ENCODE measurements around the gene IRS1. TPM values are rescaled to one million over a fixed set of nuclear protein-coding genes. Genes with fewer than 3 reads are reported as not detected.

The IRS1 gene
- total and polyA plus RNA-seq, 8 donors, result 3.2 to 12.7 (median 5.5) TPM

- Histone ChIP-seq H3K9me3 (no peaks in the 10 kb centered on the region), H3K27ac (no peak overlapping the region), H3K4me3 (no peak overlapping the region), H3K4me1 (peaks cover 5 to 21% (median 18%) of the 10 kb centered on the region in 3 donors), H3K36me3 (no peaks in the 10 kb centered on the region), H3K27me3 (no peaks in the 10 kb centered on the region)
- 94 to 100% methylated on average over 4 of the region's 4 CpGs for WGBS, 2 donors
- no peak for TF ChIP-seq CTCF (IDR thresholded peaks at IDR 0.05)
- DNase-seq (no peak), FAIRE-seq (no peak), ATAC-seq (no peak)
- intact Hi-C loops (cut with DNase I), result no loop called here
These were observed 46.7 kb downstream of the IRS1 start for GRCh38 chr2:226752887-226753286.

- Histone ChIP-seq H3K27ac (no peak overlapping the region), H3K9me3 (no peaks in the 10 kb centered on the region), H3K36me3 (no peaks in the 10 kb centered on the region), H3K4me1 (peaks cover 0 to 13% (median 8%) of the 10 kb centered on the region in 3 donors), H3K27me3 (no peaks in the 10 kb centered on the region), H3K4me3 (no peak overlapping the region)
- 98 to 99% methylated on average over 3 of the region's 3 CpGs for WGBS, 2 donors
- no peak for FAIRE-seq
- no peak for TF ChIP-seq CTCF (IDR thresholded peaks at IDR 0.05)
- DNase-seq, result no peak
- no peak for ATAC-seq
- intact Hi-C loops (cut with DNase I), result no loop called here
These were observed 52.3 kb downstream of the IRS1 start for GRCh38 chr2:226747288-226747687.

- DNase-seq (no peak), FAIRE-seq (no peak), ATAC-seq (no peak)
- WGBS, 2 donors, result 72 to 97% methylated on average over 1 of the region's 1 CpG
- Histone ChIP-seq H3K4me1 (peaks cover 3 to 18% (median 11%) of the 10 kb centered on the region in 3 donors), H3K36me3 (no peaks in the 10 kb centered on the region), H3K27ac (no peak overlapping the region), H3K9me3 (no peaks in the 10 kb centered on the region), H3K27me3 (no peaks in the 10 kb centered on the region), H3K4me3 (no peak overlapping the region)
- intact Hi-C loops (cut with DNase I), result no loop called here
- no peak for TF ChIP-seq CTCF (IDR thresholded peaks at IDR 0.05)
These were observed 53.3 kb downstream of the IRS1 start for GRCh38 chr2:226746196-226746800.

DNA sequence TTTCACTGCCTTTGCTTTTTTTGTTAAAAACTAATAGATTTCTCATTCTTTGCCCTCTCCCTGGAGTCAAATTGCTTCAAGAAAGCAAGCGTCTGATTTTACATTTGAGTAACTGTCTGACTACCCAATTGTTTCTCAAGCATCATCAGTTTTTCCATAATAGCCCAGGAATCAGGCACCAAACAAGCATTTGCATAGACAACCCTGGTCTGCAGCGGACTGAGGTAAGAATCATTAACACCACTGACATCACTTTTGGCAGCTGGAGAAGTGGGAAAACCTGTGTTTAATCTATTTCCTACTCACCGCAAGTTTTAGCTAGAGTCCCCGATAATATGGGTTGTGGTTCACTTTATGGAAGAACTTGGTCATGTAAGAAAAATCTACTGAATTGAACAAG lies 55.7 kb downstream of the IRS1 start:
- WGBS, 2 donors, result 42 to 56% methylated on average over 4 of the region's 4 CpGs
- H3K36me3 ChIP-seq, result no peaks in the 10 kb centered on the region
- no peaks in the 10 kb centered on the region for H3K27me3 ChIP-seq
- no peak for TF ChIP-seq CTCF (IDR thresholded peaks at IDR 0.05)
- ATAC-seq (peak; percentile 32 to 66 (median 50)), DNase-seq (no peak), FAIRE-seq (no peak)
- no peaks in the 10 kb centered on the region for H3K9me3 ChIP-seq
- intact Hi-C loops (cut with DNase I), result no loop called here
- H3K4me1 ChIP-seq, result peaks cover 9 to 33% (median 17%) of the 10 kb centered on the region in 3 donors
- no peak overlapping the region for H3K4me3 ChIP-seq
- H3K27ac ChIP-seq, result no peak overlapping the region

- DNase-seq (peak in 3 of 6 donors; percentile 40 to 43 (median 42)), FAIRE-seq (no peak), ATAC-seq (peak; percentile 73 to 87 (median 81))
- H3K9me3 ChIP-seq, result no peaks in the 10 kb centered on the region
- H3K27me3 ChIP-seq, result no peaks in the 10 kb centered on the region
- TF ChIP-seq CTCF (IDR thresholded peaks at IDR 0.05), result no peak
- 45 to 64% methylated on average over 5 of the region's 5 CpGs for WGBS, 2 donors
- intact Hi-C loops (cut with DNase I), result no loop called here
- no peaks in the 10 kb centered on the region for H3K36me3 ChIP-seq
- peak overlapping the region in 1 of 4 donors; percentile 40 for H3K27ac ChIP-seq
- peaks cover 17 to 40% (median 27%) of the 10 kb centered on the region in 3 donors for H3K4me1 ChIP-seq
- no peak overlapping the region for H3K4me3 ChIP-seq
These were observed 57.3 kb downstream of the IRS1 start for GRCh38 chr2:226742347-226742746.

All from pancreas (tissue), 10 donors.